Ramos (cell line): Measurements from ENCODE around the gene ANKK1.

Experiments
- in situ Hi-C: fragments of 300-500 bp; cut with MboI; formaldehyde crosslinking; loops from one replicate; pipeline ENCODE4 v1.14.3; 2022; ENCODE audit warnings: low sequenced_read_pairs; ENCODE audit not compliant: unreplicated experiment

ANKK1 gene

DNA sequence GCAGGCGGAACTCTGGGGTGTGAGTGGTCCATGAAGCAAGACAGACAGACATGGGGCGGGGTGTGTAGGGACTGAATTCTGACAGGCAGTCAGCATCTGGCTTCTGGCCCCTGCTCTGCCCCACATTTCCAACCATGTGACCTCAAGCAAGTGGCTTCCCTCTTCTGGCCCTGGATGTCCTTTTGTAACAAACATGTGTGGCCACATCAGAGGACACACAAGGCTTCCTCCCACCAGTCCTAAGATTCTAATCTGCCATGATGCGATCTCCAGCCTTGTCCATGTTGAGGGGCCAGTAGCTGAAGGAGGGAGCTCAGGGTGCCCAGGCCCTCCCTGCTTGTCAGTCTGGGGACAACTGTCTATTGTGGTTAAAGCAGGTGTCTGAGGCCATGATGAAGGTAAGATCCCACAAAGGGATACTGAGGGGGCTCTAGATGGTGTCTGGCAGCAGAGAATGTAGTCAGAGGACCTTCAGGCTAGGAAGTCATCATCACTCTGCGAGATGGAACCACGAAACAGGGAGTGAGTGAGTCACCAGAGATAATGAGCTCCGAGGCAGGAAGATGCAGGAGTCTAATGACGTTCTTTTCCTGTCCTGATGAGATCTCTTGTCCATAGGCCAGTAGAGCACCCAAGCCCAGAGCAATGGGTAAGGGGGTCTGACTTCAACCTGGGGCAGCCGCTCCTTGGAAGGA, 60.2 kb downstream of the ANKK1 start:
- in situ Hi-C loops, result no loop called here

DNA sequence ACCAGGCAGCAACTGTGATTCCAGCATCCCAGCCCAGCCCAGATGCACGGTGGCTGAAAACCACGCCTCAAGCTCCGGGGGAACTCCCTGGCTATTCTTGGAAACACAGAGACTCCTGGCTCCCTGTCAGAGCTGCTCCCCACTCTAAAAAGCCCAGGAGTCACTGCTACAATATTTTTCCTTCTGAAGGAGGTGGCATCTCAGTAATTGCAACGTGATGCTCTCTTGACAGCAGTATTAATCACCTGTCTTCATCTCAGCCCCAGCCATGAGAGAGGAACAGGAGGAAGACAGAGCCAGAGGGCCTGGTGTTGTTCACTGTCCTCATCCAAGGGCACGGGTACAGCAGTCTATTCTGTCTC, 60.7 kb downstream of the ANKK1 start:
- in situ Hi-C loops, result no loop called here

DNA sequence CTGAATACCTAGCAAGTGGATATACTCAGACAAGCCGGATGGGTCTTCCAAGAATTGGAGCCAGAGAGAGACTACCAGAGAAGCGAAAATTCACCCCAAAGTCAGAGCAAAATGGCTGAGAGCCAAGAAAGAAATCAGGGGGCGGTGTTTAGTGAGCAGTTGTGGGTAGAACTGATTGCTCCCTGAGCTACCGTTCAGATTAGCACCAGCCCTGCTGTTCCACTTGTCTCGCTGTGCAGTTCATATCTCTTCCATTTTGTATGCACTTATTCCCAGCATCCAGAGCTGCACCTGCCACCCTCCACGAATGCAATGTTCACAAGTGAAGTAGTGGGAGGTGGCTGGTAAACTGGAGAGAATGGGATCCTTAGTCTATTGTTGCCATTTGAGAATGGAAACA, 62.2 kb downstream of the ANKK1 start:
- in situ Hi-C loops, result no loop called here
